Measurements from ENCODE around the gene AP3S2.

The AP3S2 gene

DNA sequence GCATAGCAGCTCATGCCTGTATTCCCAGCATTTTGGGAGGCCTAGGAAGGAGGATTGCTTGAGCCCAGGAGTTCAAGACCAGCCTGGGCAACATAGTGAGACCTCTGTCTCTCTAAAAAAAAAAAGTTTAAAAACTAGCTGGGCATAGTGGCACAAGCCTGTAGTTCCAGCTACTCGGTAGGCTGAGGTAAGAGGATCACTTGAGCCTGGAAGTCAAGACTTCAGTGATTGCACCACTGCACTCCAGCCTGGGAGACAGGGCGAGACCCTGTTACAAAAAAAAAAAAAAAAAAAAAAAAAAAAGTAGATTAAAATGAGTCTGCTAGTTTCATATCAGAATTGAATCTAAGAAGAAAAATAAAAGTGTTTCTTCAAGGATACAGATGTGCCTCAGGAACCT is 46.7 kb downstream of the AP3S2 start:
- Histone ChIP-seq H3K9ac (ENCODE audit: low read length) (no peak overlapping the region), H3K27me3 (ENCODE audit: low read length) (no peaks in the 10 kb centered on the region), H3K4me3 (ENCODE audit: insufficient read depth, low read length, poor library complexity, severe bottlenecking) (no peak overlapping the region), H3F3A (ENCODE audit: insufficient read depth) (no peaks in the 10 kb centered on the region; the same call in 1 of the 2 replicates), H2AFZ (ENCODE audit: low read depth, low read length, severe bottlenecking) (no peak overlapping the region), H3K4me2 (ENCODE audit: low read depth, low read length, poor library complexity, severe bottlenecking) (no peak overlapping the region), H3K9me3 (ENCODE audit: insufficient read depth, low read length) (no peaks in the 10 kb centered on the region), H3K9me2 (replicated peaks; ENCODE audit: insufficient read depth, low read length) (no peaks in the 10 kb centered on the region), H4K20me1 (ENCODE audit: low read depth, low read length) (no peaks in the 10 kb centered on the region), H3K79me2 (ENCODE audit: insufficient read depth, low read length) (no peaks in the 10 kb centered on the region), H3K27ac (ENCODE audit: low read depth, low read length) (no peak overlapping the region), H3K36me3 (ENCODE audit: low read length) (0 out of 2 replicates have a peak, but pooled peaks cover 3% of the 10 kb centered on the region)
- TF ChIP-seq, protein P1, sequence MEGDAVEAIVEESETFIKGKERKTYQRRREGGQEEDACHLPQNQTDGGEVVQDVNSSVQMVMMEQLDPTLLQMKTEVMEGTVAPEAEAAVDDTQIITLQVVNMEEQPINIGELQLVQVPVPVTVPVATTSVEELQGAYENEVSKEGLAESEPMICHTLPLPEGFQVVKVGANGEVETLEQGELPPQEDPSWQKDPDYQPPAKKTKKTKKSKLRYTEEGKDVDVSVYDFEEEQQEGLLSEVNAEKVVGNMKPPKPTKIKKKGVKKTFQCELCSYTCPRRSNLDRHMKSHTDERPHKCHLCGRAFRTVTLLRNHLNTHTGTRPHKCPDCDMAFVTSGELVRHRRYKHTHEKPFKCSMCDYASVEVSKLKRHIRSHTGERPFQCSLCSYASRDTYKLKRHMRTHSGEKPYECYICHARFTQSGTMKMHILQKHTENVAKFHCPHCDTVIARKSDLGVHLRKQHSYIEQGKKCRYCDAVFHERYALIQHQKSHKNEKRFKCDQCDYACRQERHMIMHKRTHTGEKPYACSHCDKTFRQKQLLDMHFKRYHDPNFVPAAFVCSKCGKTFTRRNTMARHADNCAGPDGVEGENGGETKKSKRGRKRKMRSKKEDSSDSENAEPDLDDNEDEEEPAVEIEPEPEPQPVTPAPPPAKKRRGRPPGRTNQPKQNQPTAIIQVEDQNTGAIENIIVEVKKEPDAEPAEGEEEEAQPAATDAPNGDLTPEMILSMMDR (IDR thresholded peaks at IDR 0.05; ENCODE audit: insufficient read depth, low read length, poor library complexity, severe bottlenecking): no peak
- TF ChIP-seq EZH2phosphoT487 (conservative IDR thresholded peaks at IDR 0.05; ENCODE audit: low read length): no peak

DNA sequence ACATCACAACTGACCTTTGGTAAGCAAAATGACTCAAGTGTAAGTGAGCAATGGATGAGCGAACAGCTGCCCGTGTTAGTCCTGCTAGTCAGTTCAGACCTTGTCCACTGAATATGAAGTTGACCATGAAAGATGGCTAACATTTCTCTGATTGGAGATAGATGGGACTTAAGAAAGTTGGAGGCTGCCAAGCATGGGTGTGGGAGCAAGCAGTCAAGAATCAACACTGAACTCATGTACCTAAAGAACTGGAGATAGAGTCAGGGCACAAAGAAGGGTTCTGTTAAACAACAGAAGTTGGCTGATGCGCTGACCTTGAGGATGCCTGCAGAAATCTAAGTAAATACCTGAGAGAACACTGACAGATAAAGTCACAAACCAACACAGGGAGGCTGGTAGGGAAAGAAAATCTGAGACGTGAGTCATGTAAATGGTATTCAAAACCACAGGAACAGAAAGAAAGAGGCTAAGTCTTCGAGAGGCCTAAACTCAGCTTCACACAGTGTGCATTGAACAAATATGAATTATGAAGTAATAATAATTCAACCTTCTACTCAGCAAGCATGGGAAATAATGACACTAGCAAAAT is 48.4 kb downstream of the AP3S2 start:
- Histone ChIP-seq H4K20me1 (ENCODE audit: low read depth, low read length) (no peaks in the 10 kb centered on the region), H3K27ac (ENCODE audit: low read depth, low read length) (no peak overlapping the region), H3K4me3 (ENCODE audit: insufficient read depth, low read length, poor library complexity, severe bottlenecking) (no peak overlapping the region), H3K36me3 (ENCODE audit: low read length) (0 out of 2 replicates have a peak, but pooled peaks cover 3% of the 10 kb centered on the region), H3K27me3 (ENCODE audit: low read length) (no peaks in the 10 kb centered on the region), H2AFZ (ENCODE audit: low read depth, low read length, severe bottlenecking) (no peak overlapping the region), H3K9ac (ENCODE audit: low read length) (no peak overlapping the region), H3K9me2 (replicated peaks; ENCODE audit: insufficient read depth, low read length) (no peaks in the 10 kb centered on the region), H3K79me2 (ENCODE audit: insufficient read depth, low read length) (no peaks in the 10 kb centered on the region), H3K9me3 (ENCODE audit: insufficient read depth, low read length) (no peaks in the 10 kb centered on the region), H3F3A (ENCODE audit: insufficient read depth) (no peaks in the 10 kb centered on the region; the same call in 1 of the 2 replicates), H3K4me2 (ENCODE audit: low read depth, low read length, poor library complexity, severe bottlenecking) (no peak overlapping the region)
- TF ChIP-seq EZH2phosphoT487 (conservative IDR thresholded peaks at IDR 0.05; ENCODE audit: low read length): no peak
- TF ChIP-seq, protein P1 (IDR thresholded peaks at IDR 0.05; ENCODE audit: insufficient read depth, low read length, poor library complexity, severe bottlenecking): no peak

DNA sequence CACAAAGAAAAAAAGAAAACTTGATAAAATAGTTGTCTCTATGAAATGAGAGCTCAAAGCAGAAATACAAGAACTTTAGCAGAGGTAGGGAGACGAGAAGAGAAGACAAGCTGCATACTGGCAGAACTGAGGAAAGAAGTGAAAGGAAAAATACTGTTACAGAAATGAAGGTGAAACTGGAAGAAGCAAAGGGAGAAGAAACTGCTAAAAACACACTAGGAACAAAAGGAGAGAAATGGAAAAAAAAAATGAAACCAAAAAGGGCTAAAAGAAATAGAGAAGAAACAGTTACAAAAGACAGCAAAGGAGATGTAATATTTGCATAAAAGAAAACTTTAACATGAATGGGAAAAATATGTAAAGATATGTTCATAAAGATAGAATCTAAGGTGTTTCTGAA is 51.8 kb downstream of the AP3S2 start:
- Histone ChIP-seq H4K20me1 (ENCODE audit: low read depth, low read length) (no peaks in the 10 kb centered on the region), H3K9ac (ENCODE audit: low read length) (no peak overlapping the region), H3K79me2 (ENCODE audit: insufficient read depth, low read length) (no peaks in the 10 kb centered on the region), H3K36me3 (ENCODE audit: low read length) (no peaks in the 10 kb centered on the region), H3K4me2 (ENCODE audit: low read depth, low read length, poor library complexity, severe bottlenecking) (no peak overlapping the region), H3K27me3 (ENCODE audit: low read length) (no peaks in the 10 kb centered on the region), H3F3A (ENCODE audit: insufficient read depth) (no peaks in the 10 kb centered on the region), H3K9me3 (ENCODE audit: insufficient read depth, low read length) (no peaks in the 10 kb centered on the region), H2AFZ (ENCODE audit: low read depth, low read length, severe bottlenecking) (no peak overlapping the region), H3K4me3 (ENCODE audit: insufficient read depth, low read length, poor library complexity, severe bottlenecking) (no peak overlapping the region), H3K27ac (ENCODE audit: low read depth, low read length) (no peak overlapping the region), H3K9me2 (replicated peaks; ENCODE audit: insufficient read depth, low read length) (no peaks in the 10 kb centered on the region)
- TF ChIP-seq, protein P1 (IDR thresholded peaks at IDR 0.05; ENCODE audit: insufficient read depth, low read length, poor library complexity, severe bottlenecking): no peak
- TF ChIP-seq EZH2phosphoT487 (conservative IDR thresholded peaks at IDR 0.05; ENCODE audit: low read length): no peak
